ENCODE measurements around the gene JARID2.
A peak's percentile ranks its signal among the peaks of the same experiment; 100 is the strongest.

JARID2 gene

DNA sequence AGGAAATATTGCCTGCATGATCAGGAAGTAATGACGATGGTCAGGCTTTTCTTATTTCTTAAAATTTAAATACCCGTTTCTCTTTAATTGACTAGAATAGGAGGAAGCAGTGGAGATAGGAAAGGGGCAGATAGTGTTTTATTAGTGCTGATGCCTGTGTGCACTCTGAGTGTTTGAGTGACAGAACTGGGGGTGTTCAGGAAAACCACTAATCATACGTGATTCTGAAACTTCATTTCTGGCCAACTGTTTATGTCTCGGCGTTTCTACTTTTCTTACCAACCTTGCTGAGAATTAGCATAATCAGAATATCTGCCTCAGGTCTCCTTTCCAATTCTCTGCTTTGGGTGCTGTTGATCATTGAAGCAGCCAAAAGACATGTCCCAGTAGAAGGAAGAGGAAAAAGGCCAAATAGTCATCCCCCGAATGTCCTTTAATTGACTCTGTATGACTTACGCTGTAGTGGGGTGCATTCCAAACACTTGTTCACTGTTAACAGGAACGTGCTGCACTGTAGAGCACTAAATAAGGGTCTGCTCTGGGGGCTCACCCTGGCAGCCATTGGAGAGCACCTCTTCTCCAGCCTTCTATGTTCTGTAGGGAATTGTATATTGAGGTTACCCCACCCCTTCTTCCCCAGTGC lies 152.9 kb downstream of the JARID2 start:
- H3K4me3 ChIP-seq (ENCODE audit: low read depth, low read length), result no peak overlapping the region
- DNase-seq (ENCODE audit: low read depth), result no peak
- no peak for TF ChIP-seq MYC (IDR thresholded peaks at IDR 0.05; ENCODE audit: low read depth, low read length)

DNA sequence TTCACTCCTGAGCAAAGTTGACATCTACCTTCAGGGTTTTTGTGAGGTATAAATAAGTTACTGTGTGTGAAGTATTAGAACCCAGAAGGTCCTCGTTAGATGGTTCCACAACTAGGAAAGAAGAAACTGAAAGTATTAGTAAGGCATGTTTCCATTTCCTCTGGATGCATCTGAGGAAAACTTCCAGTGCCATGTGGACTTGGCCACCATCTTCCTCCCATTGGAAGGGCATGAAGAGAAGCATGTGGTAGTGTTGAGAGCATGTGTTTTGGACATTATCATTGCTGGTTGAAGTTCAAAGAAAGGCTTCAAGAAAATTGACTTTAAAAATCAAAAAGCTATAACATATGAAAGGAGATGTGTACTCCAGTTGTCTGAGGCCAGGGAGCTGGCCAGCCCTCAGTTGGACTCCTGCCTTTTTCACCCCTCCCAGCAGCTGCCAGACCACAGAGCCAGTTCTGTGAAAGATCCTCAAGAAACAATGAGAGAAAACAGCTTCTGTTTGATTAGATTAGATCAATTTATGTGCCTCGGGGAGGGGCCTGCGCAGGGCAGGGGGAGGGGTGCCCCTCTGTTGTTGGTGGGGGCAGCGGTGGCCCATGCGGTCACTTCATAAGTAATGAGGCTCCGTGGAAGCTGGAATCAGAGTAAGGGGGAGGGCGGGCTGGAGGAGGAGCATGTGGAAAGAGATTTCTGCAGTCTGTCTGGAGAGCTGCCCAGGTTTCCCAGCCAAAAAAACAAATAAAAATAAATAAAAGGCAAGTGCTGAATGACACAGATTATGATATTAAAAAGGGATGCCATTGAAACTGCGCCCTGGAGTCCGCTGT lies 154.0 kb downstream of the JARID2 start:
- TF ChIP-seq POLR2A (IDR thresholded peaks at IDR 0.05; ENCODE audit: extremely low read depth, insufficient read length) (no peak), MYC (IDR thresholded peaks at IDR 0.05; ENCODE audit: low read depth, low read length) (no peak)
- TF ChIP-seq, protein P1, sequence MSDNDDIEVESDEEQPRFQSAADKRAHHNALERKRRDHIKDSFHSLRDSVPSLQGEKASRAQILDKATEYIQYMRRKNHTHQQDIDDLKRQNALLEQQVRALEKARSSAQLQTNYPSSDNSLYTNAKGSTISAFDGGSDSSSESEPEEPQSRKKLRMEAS (IDR thresholded peaks at IDR 0.05; ENCODE audit: low read depth, low read length), result 0 out of 2 replicates have a peak, but pooled peaks have one; percentile 37
- DNase-seq (ENCODE audit: low read depth), result peak; percentile 51
- peak overlapping the region; percentile 9 for H3K4me3 ChIP-seq (ENCODE audit: low read depth, low read length)

DNA sequence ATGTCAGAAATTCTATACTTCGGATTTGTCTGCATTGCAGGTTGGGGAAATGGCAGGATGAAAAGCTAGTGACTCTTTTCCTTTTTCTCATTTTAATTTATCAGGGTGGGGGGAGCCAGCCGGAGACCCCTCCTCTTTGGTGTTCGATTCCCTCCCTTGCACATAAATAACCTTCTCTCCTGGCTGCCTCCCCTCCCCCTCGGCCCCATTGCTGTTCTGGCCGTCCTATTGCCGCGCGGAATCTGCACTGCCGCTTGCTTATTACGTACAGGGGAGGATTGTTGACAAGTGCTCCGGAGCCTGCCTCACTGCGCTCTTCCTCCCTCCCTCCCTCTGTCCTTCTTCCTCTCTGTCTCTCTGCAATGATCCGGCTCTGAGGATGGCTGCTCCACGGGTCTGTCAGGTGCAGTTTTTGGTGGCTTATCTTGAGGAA lies 154.7 kb downstream of the JARID2 start:
- peak overlapping the region; percentile 9 for H3K4me3 ChIP-seq (ENCODE audit: low read depth, low read length)
- TF ChIP-seq, protein P1 (IDR thresholded peaks at IDR 0.05; ENCODE audit: low read depth, low read length), result no peak
- TF ChIP-seq MYC (IDR thresholded peaks at IDR 0.05; ENCODE audit: low read depth, low read length) (no peak), POLR2A (IDR thresholded peaks at IDR 0.05; ENCODE audit: extremely low read depth, insufficient read length) (no peak)
- TF ChIP-seq, protein P2, sequence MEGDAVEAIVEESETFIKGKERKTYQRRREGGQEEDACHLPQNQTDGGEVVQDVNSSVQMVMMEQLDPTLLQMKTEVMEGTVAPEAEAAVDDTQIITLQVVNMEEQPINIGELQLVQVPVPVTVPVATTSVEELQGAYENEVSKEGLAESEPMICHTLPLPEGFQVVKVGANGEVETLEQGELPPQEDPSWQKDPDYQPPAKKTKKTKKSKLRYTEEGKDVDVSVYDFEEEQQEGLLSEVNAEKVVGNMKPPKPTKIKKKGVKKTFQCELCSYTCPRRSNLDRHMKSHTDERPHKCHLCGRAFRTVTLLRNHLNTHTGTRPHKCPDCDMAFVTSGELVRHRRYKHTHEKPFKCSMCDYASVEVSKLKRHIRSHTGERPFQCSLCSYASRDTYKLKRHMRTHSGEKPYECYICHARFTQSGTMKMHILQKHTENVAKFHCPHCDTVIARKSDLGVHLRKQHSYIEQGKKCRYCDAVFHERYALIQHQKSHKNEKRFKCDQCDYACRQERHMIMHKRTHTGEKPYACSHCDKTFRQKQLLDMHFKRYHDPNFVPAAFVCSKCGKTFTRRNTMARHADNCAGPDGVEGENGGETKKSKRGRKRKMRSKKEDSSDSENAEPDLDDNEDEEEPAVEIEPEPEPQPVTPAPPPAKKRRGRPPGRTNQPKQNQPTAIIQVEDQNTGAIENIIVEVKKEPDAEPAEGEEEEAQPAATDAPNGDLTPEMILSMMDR (IDR thresholded peaks at IDR 0.05; ENCODE audit: low read depth, low read length), result no peak
- peak; percentile 71 for DNase-seq (ENCODE audit: low read depth)

DNA sequence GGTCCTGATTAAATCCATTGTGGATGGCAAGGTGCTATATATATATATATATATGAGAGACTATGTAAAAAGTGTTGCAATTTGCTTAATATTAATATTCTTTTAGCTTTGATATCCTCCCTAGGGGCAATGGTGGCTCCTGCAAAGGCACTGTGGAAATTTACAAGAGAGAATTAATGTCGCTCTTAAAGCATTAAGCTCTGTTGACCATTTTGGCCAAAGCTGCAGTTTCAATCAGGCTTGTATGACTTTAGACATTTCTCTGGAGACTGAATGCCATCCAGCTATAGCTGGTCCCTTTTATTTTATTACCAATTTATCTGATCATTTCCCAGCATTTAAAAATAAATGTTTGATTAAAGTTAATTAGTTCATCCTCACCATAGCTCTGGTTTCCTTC lies 155.3 kb downstream of the JARID2 start:
- no peak overlapping the region for H3K4me3 ChIP-seq (ENCODE audit: low read depth, low read length)
- DNase-seq (ENCODE audit: low read depth), result no peak
- TF ChIP-seq, protein P1 (IDR thresholded peaks at IDR 0.05; ENCODE audit: low read depth, low read length), result no peak
- TF ChIP-seq, protein P2 (IDR thresholded peaks at IDR 0.05; ENCODE audit: low read depth, low read length), result no peak
- TF ChIP-seq POLR2A (IDR thresholded peaks at IDR 0.05; ENCODE audit: extremely low read depth, insufficient read length) (no peak), MYC (IDR thresholded peaks at IDR 0.05; ENCODE audit: low read depth, low read length) (no peak)

DNA sequence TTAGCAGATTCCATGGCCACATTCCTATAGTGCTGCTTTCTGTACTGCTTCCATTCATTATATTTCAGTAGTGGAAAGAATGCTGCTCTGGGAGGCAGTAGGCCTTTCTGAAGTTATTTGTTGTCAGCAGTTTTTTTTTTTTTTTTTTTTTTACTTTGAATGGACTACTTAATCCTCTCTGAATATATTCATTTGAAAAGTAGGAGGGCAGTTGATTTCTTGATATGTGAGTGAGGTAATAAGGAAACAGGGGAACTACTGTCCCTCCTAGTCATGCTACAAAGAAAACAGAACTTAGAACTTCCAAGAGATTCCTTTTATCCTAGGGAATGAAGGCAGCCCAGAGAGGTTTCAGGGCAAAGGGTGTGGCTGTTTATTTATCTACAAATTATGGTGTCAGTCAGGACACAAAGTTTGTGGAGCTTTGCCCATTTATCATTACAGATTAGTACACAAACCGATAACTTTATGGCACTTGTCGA lies 155.9 kb downstream of the JARID2 start:
- no peak for DNase-seq (ENCODE audit: low read depth)
- no peak overlapping the region for H3K4me3 ChIP-seq (ENCODE audit: low read depth, low read length)
- TF ChIP-seq, protein P2 (IDR thresholded peaks at IDR 0.05; ENCODE audit: low read depth, low read length), result no peak
- TF ChIP-seq, protein P1 (IDR thresholded peaks at IDR 0.05; ENCODE audit: low read depth, low read length), result no peak
- TF ChIP-seq MYC (IDR thresholded peaks at IDR 0.05; ENCODE audit: low read depth, low read length), result no peak
- no peak for TF ChIP-seq POLR2A (IDR thresholded peaks at IDR 0.05; ENCODE audit: extremely low read depth, insufficient read length)

DNA sequence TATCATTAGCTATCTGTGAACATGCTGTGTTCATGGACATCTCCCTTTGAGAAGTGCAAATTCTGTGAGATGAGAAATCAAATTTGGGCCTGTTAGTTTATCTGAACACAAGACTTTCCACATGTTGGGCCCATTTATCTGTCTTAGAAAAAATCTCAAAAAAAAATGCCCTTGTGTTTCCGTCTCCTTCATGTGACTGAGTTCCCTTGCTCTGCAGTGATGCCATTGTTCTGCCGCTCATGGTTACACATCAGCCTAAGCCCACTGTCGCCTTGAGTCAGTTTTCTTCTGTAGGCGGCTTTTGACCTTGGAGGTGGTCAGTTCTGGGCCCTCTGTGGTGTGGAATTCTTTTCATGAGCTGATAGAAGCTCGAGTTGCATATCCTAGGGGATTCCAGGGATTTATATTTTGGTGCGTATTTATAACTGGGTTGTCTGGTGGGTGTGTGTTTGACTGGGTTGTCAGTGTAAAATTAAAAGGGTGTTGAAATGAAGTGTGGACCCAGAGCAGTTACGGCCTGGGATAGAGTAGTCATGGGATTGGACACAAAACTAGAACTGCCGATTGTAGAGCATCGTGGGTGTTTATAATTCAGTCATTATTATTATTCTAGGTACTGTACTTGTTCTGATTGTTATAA lies 156.7 kb downstream of the JARID2 start:
- TF ChIP-seq MYC (IDR thresholded peaks at IDR 0.05; ENCODE audit: low read depth, low read length), result no peak
- TF ChIP-seq, protein P2 (IDR thresholded peaks at IDR 0.05; ENCODE audit: low read depth, low read length), result no peak
- no peak for TF ChIP-seq POLR2A (IDR thresholded peaks at IDR 0.05; ENCODE audit: extremely low read depth, insufficient read length)
- TF ChIP-seq, protein P1 (IDR thresholded peaks at IDR 0.05; ENCODE audit: low read depth, low read length), result no peak
- no peak for DNase-seq (ENCODE audit: low read depth)
- no peak overlapping the region for H3K4me3 ChIP-seq (ENCODE audit: low read depth, low read length)

Data from NB4 (cell line).